ENCODE data around the gene ZNF652.

DNA sequence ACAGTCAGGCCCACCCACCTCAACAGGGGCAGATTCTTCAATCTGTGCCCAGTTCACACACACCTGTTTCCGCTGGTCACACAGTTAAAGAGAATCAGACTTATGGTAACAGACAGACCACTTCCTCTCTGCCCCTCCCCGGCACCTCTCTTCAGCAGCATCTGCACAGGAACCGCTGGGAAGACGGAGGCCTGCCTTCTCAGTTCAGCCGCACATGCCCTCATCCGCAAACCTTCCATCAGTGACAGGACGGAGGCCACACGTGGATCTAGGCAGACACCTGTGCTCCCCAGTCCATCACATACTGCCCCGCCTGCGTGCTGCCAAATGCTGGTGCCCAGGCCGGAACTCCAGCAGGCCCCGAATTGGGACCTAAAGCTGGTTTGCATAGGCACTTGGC is 42.3 kb upstream of the ZNF652 start:
- TF ChIP-seq, protein P1, sequence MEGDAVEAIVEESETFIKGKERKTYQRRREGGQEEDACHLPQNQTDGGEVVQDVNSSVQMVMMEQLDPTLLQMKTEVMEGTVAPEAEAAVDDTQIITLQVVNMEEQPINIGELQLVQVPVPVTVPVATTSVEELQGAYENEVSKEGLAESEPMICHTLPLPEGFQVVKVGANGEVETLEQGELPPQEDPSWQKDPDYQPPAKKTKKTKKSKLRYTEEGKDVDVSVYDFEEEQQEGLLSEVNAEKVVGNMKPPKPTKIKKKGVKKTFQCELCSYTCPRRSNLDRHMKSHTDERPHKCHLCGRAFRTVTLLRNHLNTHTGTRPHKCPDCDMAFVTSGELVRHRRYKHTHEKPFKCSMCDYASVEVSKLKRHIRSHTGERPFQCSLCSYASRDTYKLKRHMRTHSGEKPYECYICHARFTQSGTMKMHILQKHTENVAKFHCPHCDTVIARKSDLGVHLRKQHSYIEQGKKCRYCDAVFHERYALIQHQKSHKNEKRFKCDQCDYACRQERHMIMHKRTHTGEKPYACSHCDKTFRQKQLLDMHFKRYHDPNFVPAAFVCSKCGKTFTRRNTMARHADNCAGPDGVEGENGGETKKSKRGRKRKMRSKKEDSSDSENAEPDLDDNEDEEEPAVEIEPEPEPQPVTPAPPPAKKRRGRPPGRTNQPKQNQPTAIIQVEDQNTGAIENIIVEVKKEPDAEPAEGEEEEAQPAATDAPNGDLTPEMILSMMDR (IDR thresholded peaks at IDR 0.05; ENCODE audit: insufficient read depth, low read length, poor library complexity, severe bottlenecking), result no peak
- no peak for TF ChIP-seq EZH2phosphoT487 (conservative IDR thresholded peaks at IDR 0.05; ENCODE audit: low read length)
